Upper lobe of left lung (tissue), 4 donors: ENCODE measurements around the gene SDC3.

Experiments used
- CTCF ChIP-seq, 6 experiments: fragments of 450-650 bp in 4 of 6; fragments of 200-600 bp in 2 of 6; sonication (generic) in 2 of 6; IDR thresholded peaks; one replicate each; pipeline ENCODE4 v1.5.1; 2016 to 2019; ENCODE audit warnings: antibody characterized with exemption in 6 of 6
- EP300 ChIP-seq, 4 donors: sonication (generic); formaldehyde crosslinking; IDR thresholded peaks; one replicate each; pipeline ENCODE4 v1.5.1; 2017; ENCODE audit warnings: antibody characterized with exemption in 4 of 4, control low read depth in 2 of 4

GRCh38 chr1:30875916-30876315, 32.6 kb downstream of the SDC3 start:
- no peak for TF ChIP-seq EP300 (IDR thresholded peaks at IDR 0.05)
- no peak for TF ChIP-seq CTCF (IDR thresholded peaks at IDR 0.05)
